Suprapubic skin (tissue), 4 donors: ENCODE measurements around the gene C10orf62. TPM values are rescaled to one million over a fixed set of nuclear protein-coding genes. Genes with fewer than 3 reads are reported as not detected.

ENCODE experiments used
- DNase-seq, 2 donors: peaks; one replicate each; pipeline ENCODE4 v3.0.0-alpha.2; 2019; ENCODE audit warnings: low spot score in 2 of 2
- H3K27ac ChIP-seq: fragments of 200-600 bp; sonication (generic); one replicate; pipeline ENCODE4 v1.5.1; 2019
- H3K27me3 ChIP-seq: fragments of 200-600 bp; sonication (generic); one replicate; pipeline ENCODE4 v1.5.1; 2019
- H3K36me3 ChIP-seq: fragments of 200-600 bp; sonication (generic); one replicate; pipeline ENCODE4 v1.5.1; 2019
- H3K4me1 ChIP-seq: fragments of 200-600 bp; sonication (generic); one replicate; pipeline ENCODE4 v1.5.1; 2019
- H3K4me3 ChIP-seq: fragments of 200-600 bp; sonication (generic); one replicate; pipeline ENCODE4 v1.5.1; 2019; ENCODE audit warnings: mild to moderate bottlenecking
- H3K9me3 ChIP-seq: fragments of 200-600 bp; sonication (generic); one replicate; pipeline ENCODE4 v1.5.1; 2019
- CTCF ChIP-seq, 2 donors: fragments of 200-600 bp in 1 of 2; fragments of 450-650 bp in 1 of 2; sonication (generic) in 1 of 2; IDR thresholded peaks; one replicate each; pipeline ENCODE4 v1.5.1; 2016 to 2019; ENCODE audit warnings: antibody characterized with exemption in 2 of 2, mild to moderate bottlenecking in 1 of 2, moderate library complexity in 1 of 2
- EP300 ChIP-seq: sonication (generic); formaldehyde crosslinking; IDR thresholded peaks from one replicate; pipeline ENCODE4 v1.6.1; 2017; ENCODE audit warnings: antibody characterized with exemption
- POLR2A ChIP-seq, 2 donors: fragments of 450-650 bp; IDR thresholded peaks; one replicate each; pipeline ENCODE4 v1.6.1; 2017; ENCODE audit warnings: antibody characterized with exemption in 2 of 2, mild to moderate bottlenecking in 2 of 2, moderate library complexity in 2 of 2
- POLR2AphosphoS5 ChIP-seq, 3 donors: sonication (generic); formaldehyde crosslinking; IDR thresholded peaks; one replicate each; pipeline ENCODE4 v1.6.1; 2017; ENCODE audit warnings: antibody characterized with exemption in 3 of 3
- WGBS: methylation state at CpG from one replicate; pipeline ENCODE4 v1.1.5; 2018; 5-methylcytosine and 5-hydroxymethylcytosine counted together
- total RNA-seq, 4 donors: library from RNA; depleted of rRNA; stranded (reverse); fragments of >200 nt; gene quantifications; one replicate each; pipeline ENCODE4 v1.1.0, GENCODE V29; 2016

The C10orf62 gene
- total RNA-seq, 4 donors from 2014 or later: not detected

DNA sequence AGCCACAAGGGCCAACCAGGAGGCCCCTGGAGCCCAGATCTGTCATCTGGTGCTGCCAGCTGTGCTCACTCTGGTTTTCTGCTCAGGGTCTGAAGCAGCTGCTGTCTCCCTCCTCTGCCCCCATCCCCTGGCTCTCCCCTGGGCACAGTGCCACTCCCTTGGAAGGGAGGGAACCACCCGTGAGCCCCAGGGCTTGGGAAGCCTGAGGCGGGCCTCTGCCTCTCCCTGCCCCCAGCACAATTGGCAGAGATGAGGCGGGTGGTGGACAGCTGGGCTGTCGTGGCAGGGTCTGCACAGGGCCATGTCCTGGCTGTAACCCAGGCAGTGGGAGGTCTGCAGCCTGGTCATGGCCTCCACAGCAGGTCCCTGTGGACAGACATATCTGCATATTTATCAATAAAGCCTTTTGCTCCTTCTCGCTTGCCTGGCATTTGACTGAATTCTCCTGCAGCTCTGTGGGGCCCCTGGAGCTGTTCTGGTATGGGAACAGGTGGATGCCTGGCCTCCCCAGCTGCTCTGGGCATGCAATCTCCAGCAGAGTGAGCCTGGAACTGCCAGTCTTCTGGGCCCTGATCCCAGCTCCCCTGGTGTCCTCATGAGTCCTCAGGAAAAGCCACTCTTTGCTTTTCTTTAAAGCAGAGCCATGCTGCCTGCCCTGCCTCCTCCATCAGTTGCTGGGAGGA lies 18.6 kb upstream of the C10orf62 start:
- H3K27me3 ChIP-seq: no peaks in the 10 kb centered on the region
- H3K4me3 ChIP-seq: no peak overlapping the region
- peaks cover 25% of the 10 kb centered on the region for H3K36me3 ChIP-seq
- no peak for DNase-seq
- H3K4me1 ChIP-seq: peaks cover 49% of the 10 kb centered on the region
- no peak for TF ChIP-seq POLR2AphosphoS5 (IDR thresholded peaks at IDR 0.05)
- no peak for TF ChIP-seq EP300
- TF ChIP-seq CTCF (IDR thresholded peaks at IDR 0.05): no peak
- no peak for TF ChIP-seq POLR2A (IDR thresholded peaks at IDR 0.05)
- no CpG with 5 or more reads among the region's 5 CpGs for WGBS
- peak overlapping the region; percentile 86 for H3K27ac ChIP-seq
- H3K9me3 ChIP-seq: no peaks in the 10 kb centered on the region

- no peak for TF ChIP-seq EP300
- 50% methylated on average over 2 of the region's 3 CpGs for WGBS
- Histone ChIP-seq H3K9me3 (no peaks in the 10 kb centered on the region), H3K4me3 (no peak overlapping the region), H3K27me3 (no peaks in the 10 kb centered on the region), H3K27ac (peak overlapping the region; percentile 86), H3K4me1 (peaks cover 49% of the 10 kb centered on the region), H3K36me3 (peaks cover 25% of the 10 kb centered on the region)
- DNase-seq: no peak
These were observed 17.9 kb upstream of the C10orf62 start for GRCh38 chr10:97571622-97572021.

- Histone ChIP-seq H3K4me1 (peaks cover 49% of the 10 kb centered on the region), H3K4me3 (no peak within 1 kb of the TSS), H3K9me3 (no peaks in the 10 kb centered on the region), H3K36me3 (peaks cover 25% of the 10 kb centered on the region), H3K27ac (peak within 1 kb of the TSS; percentile 86), H3K27me3 (no peaks in the 10 kb centered on the region)
- peak in 1 of 2 donors; percentile 86 for DNase-seq
- 61% methylated on average over 7 of the region's 16 CpGs for WGBS
- TF ChIP-seq POLR2A (IDR thresholded peaks at IDR 0.05): no peak
- peak; percentile 55 to 84 for TF ChIP-seq CTCF (IDR thresholded peaks at IDR 0.05)
- no peak for TF ChIP-seq EP300
- no peak for TF ChIP-seq POLR2AphosphoS5 (IDR thresholded peaks at IDR 0.05)
These were observed 17.1 kb upstream of the C10orf62 start, which contains the start of gene ANKRD2 for GRCh38 chr10:97572214-97572989. Gene ANKRD2, plus strand, starts transcription at chr10:97572779. Its CDS starts 10 bp downstream, at chr10:97572789.

GRCh38 chr10:97573021-97573420 lies 16.5 kb upstream of the C10orf62 start:
- Histone ChIP-seq H3K36me3 (peaks cover 22% of the 10 kb centered on the region), H3K4me3 (no peak overlapping the region), H3K27ac (peak overlapping the region; percentile 86), H3K4me1 (peaks cover 49% of the 10 kb centered on the region), H3K9me3 (no peaks in the 10 kb centered on the region), H3K27me3 (no peaks in the 10 kb centered on the region)
- TF ChIP-seq POLR2AphosphoS5 (IDR thresholded peaks at IDR 0.05): no peak
- TF ChIP-seq POLR2A (IDR thresholded peaks at IDR 0.05): no peak
- TF ChIP-seq CTCF (IDR thresholded peaks at IDR 0.05): no peak
- TF ChIP-seq EP300: no peak
- no peak for DNase-seq
- WGBS: 96% methylated on average over 2 of the region's 2 CpGs

DNA sequence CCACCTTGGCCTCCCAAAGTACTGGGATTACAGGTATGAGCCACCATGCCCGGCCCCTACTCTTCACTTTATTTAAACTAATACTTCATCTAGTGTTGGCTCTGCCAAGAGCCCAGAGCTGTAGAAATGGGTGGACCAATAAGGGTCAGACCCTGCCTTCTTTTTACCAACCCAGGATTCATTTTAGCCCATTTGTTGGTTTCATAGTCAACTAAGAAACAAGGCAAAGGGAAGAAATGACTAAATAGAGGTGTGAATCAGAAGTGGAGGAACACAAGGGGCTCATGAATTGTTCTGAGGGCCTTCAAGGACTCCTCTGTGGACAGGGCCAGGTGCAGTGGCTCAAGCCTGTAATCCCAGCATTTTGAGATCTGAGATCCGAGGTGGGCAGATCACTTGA lies 15.8 kb upstream of the C10orf62 start:
- DNase-seq: no peak
- no peak overlapping the region for H3K27ac ChIP-seq

More for the DNA sequence above, 15.8 kb upstream of the C10orf62 start:
- peaks cover 21% of the 10 kb centered on the region for H3K36me3 ChIP-seq
- no peak overlapping the region for H3K4me3 ChIP-seq
- WGBS: 93% methylated on average over 2 of the region's 2 CpGs
- H3K27me3 ChIP-seq: no peaks in the 10 kb centered on the region
- H3K4me1 ChIP-seq: peaks cover 49% of the 10 kb centered on the region
- no peaks in the 10 kb centered on the region for H3K9me3 ChIP-seq
- TF ChIP-seq EP300: no peak
- TF ChIP-seq POLR2AphosphoS5 (IDR thresholded peaks at IDR 0.05): no peak
- TF ChIP-seq POLR2A (IDR thresholded peaks at IDR 0.05): no peak
